Ovary (tissue), 9 donors: Measurements from ENCODE around the gene CFH. TPM values are rescaled to one million over a fixed set of nuclear protein-coding genes. Genes with fewer than 3 reads are reported as not detected.
"Not testable (repeated sequence)": the region's sequence is repeated elsewhere in the genome, so short reads cannot be mapped to it uniquely, and the experiment has no call there.

Experiments used
- DNase-seq, 5 donors: peaks; one replicate each; pipeline ENCODE4 v3.0.0-alpha.2; 2019 to 2020
- H3K27ac ChIP-seq, 2 donors: fragments of 200-600 bp; one replicate each; pipeline versions ENCODE4 v1.5.1 to v1.8.0; 2019 to 2022
- H3K27me3 ChIP-seq: fragments of 200-600 bp; one replicate; pipeline ENCODE4 v1.8.0; 2022
- H3K36me3 ChIP-seq: fragments of 200-600 bp; sonication (generic); one replicate; pipeline ENCODE4 v1.5.1; 2019
- H3K4me1 ChIP-seq: one replicate; pipeline ENCODE4 v1.8.1; 2013; ENCODE audit warnings: mild to moderate bottlenecking, moderate library complexity; ENCODE audit not compliant: insufficient read depth
- H3K4me3 ChIP-seq: fragments of 200-600 bp; sonication (generic); one replicate; pipeline ENCODE4 v1.5.1; 2017
- H3K9me3 ChIP-seq, 2 donors: fragments of 200-600 bp in 1 of 2; sonication (generic) in 1 of 2; one replicate each; pipeline versions ENCODE4 v1.5.1 to v1.8.1; 2013 to 2019; ENCODE audit warnings: mild to moderate bottlenecking in 1 of 2, moderate library complexity in 1 of 2
- EP300 ChIP-seq: sonication (generic); formaldehyde crosslinking; IDR thresholded peaks from one replicate; pipeline ENCODE4 v1.6.1; 2017; ENCODE audit warnings: antibody characterized with exemption
- POLR2A ChIP-seq: fragments of 450-650 bp; IDR thresholded peaks from one replicate; pipeline ENCODE4 v1.6.1; 2017; ENCODE audit warnings: antibody characterized with exemption, mild to moderate bottlenecking, moderate library complexity
- WGBS, 3 donors: extraction: QIAGEN DNeasy Blood & Tissue Kit in 1 of 3; methylation state at CpG; one replicate each; pipeline versions ENCODE4 v1.1.5 to v1.1.7; 2013 to 2017; 5-methylcytosine and 5-hydroxymethylcytosine counted together
- intact Hi-C, 4 donors: fragments of 100-400 bp; cut with DNase I; formaldehyde crosslinking; loops; one replicate each; pipeline versions ENCODE4 v1.11.0 to v1.15.1; 2022 to 2023
- polyA plus RNA-seq, 2 donors: library from polyadenylated mRNA; stranded (reverse); fragments of 200-250 nt in 1 of 2; fragments of 350-450 nt in 1 of 2; fragmentation: Illumina TruSeq in 1 of 2; extraction: RNeasy Lipid Tissue Mini Kit (QIAGEN cat#74804) in 1 of 2; gene quantifications; one replicate each; pipeline ENCODE4 v1.2.3, GENCODE V29; 2013 to 2014
- total RNA-seq, 7 donors: library from RNA; depleted of rRNA in 2 of 7; stranded (reverse); fragments of >200 nt in 2 of 7; fragmentation: NEBNext Ultra II Directional in 3 of 7; extraction: Animal tissue kit (Norgen Biotek cat#: 25700) in 3 of 7; gene quantifications; one replicate each; pipeline versions ENCODE4 v1.1.0 to v1.2.4, GENCODE V29; 2016 to 2023
- TF ChIP-seq, protein P1 (sequence below), 3 donors: fragments of 450-650 bp in 2 of 3; fragments of 200-600 bp in 1 of 3; IDR thresholded peaks; one replicate each; pipeline versions ENCODE4 v1.5.1 to v1.8.0; 2016 to 2022; ENCODE audit warnings: antibody characterized with exemption in 3 of 3, mild to moderate bottlenecking in 1 of 3
- donor health status: DM: no; HTN: no; CAD: no; lungs with moderate emphysema.
- donor health status: DM: no; HTN: no; CAD: no.
- donor health status: Bipolar disorder and iron deficiency.
- donor health status: DM: yes; HTN: yes; CAD: no.
- donor health status: DM: no; HTN: no; CAD: no.
- donor health status: DM: yes; HTN: yes; CAD: no.

CFH gene
- total and polyA plus RNA-seq, 9 donors, result 95.4 to 438 (median 271) TPM

GRCh38 chr1:196733091-196733970 is 81.5 kb downstream of the CFH start:
- no peaks in the 10 kb centered on the region for H3K36me3 ChIP-seq
- 85 to 93% (median 86%) methylated on average over 11 of the region's 11 CpGs for WGBS, 3 donors
- intact Hi-C loops, result no loop called here

DNA sequence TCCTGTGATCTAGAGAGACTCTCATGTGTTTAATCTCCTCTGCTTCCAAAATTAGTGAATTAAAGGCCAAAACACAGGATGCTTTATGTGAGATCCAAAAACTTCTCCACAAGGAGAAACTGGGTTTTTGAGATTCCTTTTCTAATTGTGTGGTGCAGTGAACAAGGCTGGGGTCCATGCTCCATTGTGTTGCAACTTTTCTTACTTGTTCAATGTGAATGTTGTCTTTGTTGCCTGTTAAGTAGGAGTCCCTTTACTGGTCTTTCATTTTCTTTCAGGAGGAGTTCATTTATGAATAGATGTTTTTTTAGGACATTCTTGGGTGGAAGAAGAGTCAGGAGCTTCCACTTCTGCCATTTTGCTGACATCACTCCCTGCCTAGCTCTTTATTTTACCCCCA is 82.2 kb downstream of the CFH start:
- TF ChIP-seq, protein P1, sequence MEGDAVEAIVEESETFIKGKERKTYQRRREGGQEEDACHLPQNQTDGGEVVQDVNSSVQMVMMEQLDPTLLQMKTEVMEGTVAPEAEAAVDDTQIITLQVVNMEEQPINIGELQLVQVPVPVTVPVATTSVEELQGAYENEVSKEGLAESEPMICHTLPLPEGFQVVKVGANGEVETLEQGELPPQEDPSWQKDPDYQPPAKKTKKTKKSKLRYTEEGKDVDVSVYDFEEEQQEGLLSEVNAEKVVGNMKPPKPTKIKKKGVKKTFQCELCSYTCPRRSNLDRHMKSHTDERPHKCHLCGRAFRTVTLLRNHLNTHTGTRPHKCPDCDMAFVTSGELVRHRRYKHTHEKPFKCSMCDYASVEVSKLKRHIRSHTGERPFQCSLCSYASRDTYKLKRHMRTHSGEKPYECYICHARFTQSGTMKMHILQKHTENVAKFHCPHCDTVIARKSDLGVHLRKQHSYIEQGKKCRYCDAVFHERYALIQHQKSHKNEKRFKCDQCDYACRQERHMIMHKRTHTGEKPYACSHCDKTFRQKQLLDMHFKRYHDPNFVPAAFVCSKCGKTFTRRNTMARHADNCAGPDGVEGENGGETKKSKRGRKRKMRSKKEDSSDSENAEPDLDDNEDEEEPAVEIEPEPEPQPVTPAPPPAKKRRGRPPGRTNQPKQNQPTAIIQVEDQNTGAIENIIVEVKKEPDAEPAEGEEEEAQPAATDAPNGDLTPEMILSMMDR (IDR thresholded peaks at IDR 0.05), result no peak
- no peak for TF ChIP-seq EP300
- TF ChIP-seq POLR2A, result no peak
- Histone ChIP-seq H3K27me3 (no peaks in the 10 kb centered on the region), H3K27ac (no peak overlapping the region), H3K36me3 (no peaks in the 10 kb centered on the region), H3K9me3 (peaks cover 0 to 11% of the 10 kb centered on the region in 2 donors), H3K4me3 (no peak overlapping the region), H3K4me1 (no peaks in the 10 kb centered on the region)
- DNase-seq, result no peak
- intact Hi-C loops, result no loop called here

More at GRCh38 chr1:196733091-196733970, 81.5 kb downstream of the CFH start:
- no peaks in the 10 kb centered on the region for H3K4me1 ChIP-seq
- peaks cover 0 to 4% of the 10 kb centered on the region in 2 donors for H3K9me3 ChIP-seq
- no peak for DNase-seq
- no peaks in the 10 kb centered on the region for H3K27me3 ChIP-seq
- no peak overlapping the region for H3K4me3 ChIP-seq
- no peak overlapping the region for H3K27ac ChIP-seq
- TF ChIP-seq EP300 (no peak), POLR2A (no peak)
- TF ChIP-seq, protein P1 (IDR thresholded peaks at IDR 0.05), result no peak

DNA sequence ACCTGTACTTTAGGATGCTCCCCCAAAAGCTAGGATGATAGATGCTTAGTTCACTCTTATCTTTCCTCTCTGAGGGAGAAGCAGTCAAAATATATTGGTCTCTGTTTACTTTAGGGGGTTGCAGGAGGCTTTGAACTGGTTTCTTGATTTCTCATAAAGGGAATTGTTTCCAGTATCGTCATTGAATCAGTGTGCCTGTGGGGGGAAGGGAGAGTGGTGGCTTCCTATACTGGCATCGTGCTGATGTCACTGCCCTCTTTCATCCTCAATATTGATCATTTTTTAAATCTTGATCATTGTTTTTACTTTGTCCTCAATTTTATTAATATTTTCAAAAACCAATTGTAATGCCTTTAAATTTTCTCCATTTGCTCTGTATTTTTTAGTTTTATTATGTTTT is 82.6 kb downstream of the CFH start:
- peaks cover 0 to 12% of the 10 kb centered on the region in 2 donors for H3K9me3 ChIP-seq
- intact Hi-C loops, result no loop called here
- 78 to 88% (median 79%) methylated on average over 2 of the region's 2 CpGs for WGBS, 3 donors

GRCh38 chr1:196738730-196739129 is 86.9 kb downstream of the CFH start:
- H3K27me3 ChIP-seq, result no peaks in the 10 kb centered on the region
- H3K4me1 ChIP-seq, result no peaks in the 10 kb centered on the region
- H3K9me3 ChIP-seq, result peaks cover 0 to 12% of the 10 kb centered on the region in 2 donors
- no peak overlapping the region for H3K4me3 ChIP-seq
- no peak for TF ChIP-seq POLR2A
- TF ChIP-seq, protein P1 (IDR thresholded peaks at IDR 0.05), result no peak
- no peak for TF ChIP-seq EP300
- H3K36me3 ChIP-seq, result no peaks in the 10 kb centered on the region
- no peak overlapping the region for H3K27ac ChIP-seq
- DNase-seq, result no peak
- intact Hi-C loops, result no loop called here

More for the DNA sequence above, 82.6 kb downstream of the CFH start:
- no peak for DNase-seq
- H3K27ac ChIP-seq, result no peak overlapping the region
- no peaks in the 10 kb centered on the region for H3K36me3 ChIP-seq
- TF ChIP-seq, protein P1 (IDR thresholded peaks at IDR 0.05), result no peak
- TF ChIP-seq EP300, result no peak
- no peaks in the 10 kb centered on the region for H3K4me1 ChIP-seq
- H3K27me3 ChIP-seq, result no peaks in the 10 kb centered on the region
- no peak overlapping the region for H3K4me3 ChIP-seq

- H3K4me1 ChIP-seq, H3K4me3 ChIP-seq, H3K36me3 ChIP-seq, H3K27ac ChIP-seq, DNase-seq, H3K9me3 ChIP-seq, intact Hi-C loops, H3K27me3 ChIP-seq: not testable (repeated sequence)
- WGBS, 3 donors, result 51 to 60% (median 56%) methylated on average over 6 of the region's 6 CpGs
Measured at GRCh38 chr1:196743244-196743643, 91.4 kb downstream of the CFH start.

GRCh38 chr1:196765019-196765740 is 113.3 kb downstream of the CFH start:
- 66 to 70% (median 67%) methylated on average over 4 of the region's 4 CpGs for WGBS, 3 donors

GRCh38 chr1:196769823-196770222 is 118.0 kb downstream of the CFH start:
- H3K36me3 ChIP-seq, H3K27ac ChIP-seq, H3K4me3 ChIP-seq, H3K4me1 ChIP-seq, DNase-seq, intact Hi-C loops, H3K27me3 ChIP-seq, H3K9me3 ChIP-seq: not testable (repeated sequence)
- WGBS, 3 donors, result 91 to 93% (median 93%) methylated on average over 4 of the region's 4 CpGs

More at GRCh38 chr1:196765019-196765740, 113.3 kb downstream of the CFH start:
- H3K36me3 ChIP-seq, intact Hi-C loops, H3K4me3 ChIP-seq, H3K9me3 ChIP-seq, DNase-seq, H3K27me3 ChIP-seq, H3K4me1 ChIP-seq, H3K27ac ChIP-seq: not testable (repeated sequence)
